H1 (cell line): ENCODE data around the gene ZC3H14. TPM values are rescaled to one million over a fixed set of nuclear protein-coding genes. Genes with fewer than 3 reads are reported as not detected.

Experiments
- CREB1 ChIP-seq: IDR thresholded peaks from 2 replicates; pipeline ENCODE4 v1.6.1; 2012; ENCODE audit warnings: inconsistent platforms
- CTBP2 ChIP-seq: IDR thresholded peaks from 2 replicates; pipeline ENCODE4 v1.7.0; 2011; ENCODE audit warnings: borderline replicate concordance, mild to moderate bottlenecking, moderate library complexity, mixed read lengths, low read length; ENCODE audit not compliant: insufficient read depth, insufficient read length
- POU5F1 ChIP-seq: IDR thresholded peaks from 2 replicates; pipeline ENCODE4 v1.6.1; 2011; ENCODE audit warnings: low read depth, mild to moderate bottlenecking, low read length, moderate library complexity
- polyA plus RNA-seq, 7 experiments: library from polyadenylated mRNA; depleted of rRNA in 3 of 7; stranded (reverse) in 5 of 7; unstranded in 2 of 7; fragments of >200 nt in 5 of 7; fragments of 200-250 nt in 2 of 7; gene quantifications; 1 replicate in 5 of 7; 2 replicates in 1 of 7; 4 replicates in 1 of 7; pipeline versions ENCODE4 v1.2.1 to v1.2.3, GENCODE V29; 2011 to 2013; ENCODE audit warnings: missing spikeins in 2 of 7, mixed read lengths in 2 of 7
- total RNA-seq: library from RNA; stranded (reverse); fragmentation: NEBNext Ultra II Directional; extraction: Animal tissue kit (Norgen Biotek cat#: 25700); gene quantifications from 2 replicates; pipeline ENCODE4 v1.2.1, GENCODE V29; 2021
- TF ChIP-seq, protein P1 (sequence below): IDR thresholded peaks from 2 replicates; pipeline ENCODE4 v1.6.1; 2012; ENCODE audit warnings: low read length, inconsistent platforms

Gene ZC3H14
- total and polyA plus RNA-seq, 2 of the 8 experiments (the other 6 are each of a cell fraction or from before 2014, with no cell fraction given): 86.0 to 99.1 TPM

DNA sequence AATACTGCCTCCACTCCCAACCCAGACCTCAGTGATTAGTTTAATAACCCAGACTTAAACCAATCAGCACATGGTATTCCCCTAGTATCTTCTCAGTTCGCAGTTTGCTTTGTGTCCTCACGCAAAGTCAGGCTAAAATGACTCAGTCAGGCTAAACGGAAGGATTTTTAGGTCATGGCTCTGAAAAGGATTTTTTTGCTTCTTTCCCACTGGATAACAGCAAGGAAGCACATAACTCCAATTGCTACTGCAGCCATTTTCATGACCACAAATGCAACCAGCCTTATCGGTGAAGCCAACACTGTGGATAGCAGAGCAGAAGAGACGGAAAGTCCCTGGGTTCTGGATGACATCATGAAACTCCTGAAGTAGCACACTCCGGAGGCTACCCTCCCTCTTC is 67.7 kb downstream of the ZC3H14 start (continued):
- TF ChIP-seq POU5F1 (no peak), CTBP2 (no peak), CREB1 (no peak)
- TF ChIP-seq, protein P1, sequence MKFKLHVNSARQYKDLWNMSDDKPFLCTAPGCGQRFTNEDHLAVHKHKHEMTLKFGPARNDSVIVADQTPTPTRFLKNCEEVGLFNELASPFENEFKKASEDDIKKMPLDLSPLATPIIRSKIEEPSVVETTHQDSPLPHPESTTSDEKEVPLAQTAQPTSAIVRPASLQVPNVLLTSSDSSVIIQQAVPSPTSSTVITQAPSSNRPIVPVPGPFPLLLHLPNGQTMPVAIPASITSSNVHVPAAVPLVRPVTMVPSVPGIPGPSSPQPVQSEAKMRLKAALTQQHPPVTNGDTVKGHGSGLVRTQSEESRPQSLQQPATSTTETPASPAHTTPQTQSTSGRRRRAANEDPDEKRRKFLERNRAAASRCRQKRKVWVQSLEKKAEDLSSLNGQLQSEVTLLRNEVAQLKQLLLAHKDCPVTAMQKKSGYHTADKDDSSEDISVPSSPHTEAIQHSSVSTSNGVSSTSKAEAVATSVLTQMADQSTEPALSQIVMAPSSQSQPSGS: no peak
